Erythroblast (primary cell): ENCODE measurements around the gene ALDH16A1.

Source experiments
- GATA1 ChIP-seq: IDR thresholded peaks from 2 replicates; pipeline ENCODE4 v1.6.1; 2011; ENCODE audit warnings: low read depth, mild to moderate bottlenecking, control low read depth, low read length, moderate library complexity
- POLR2A ChIP-seq: IDR thresholded peaks from 2 replicates; pipeline ENCODE4 v1.6.1; 2011; ENCODE audit warnings: mild to moderate bottlenecking, low read length

DNA sequence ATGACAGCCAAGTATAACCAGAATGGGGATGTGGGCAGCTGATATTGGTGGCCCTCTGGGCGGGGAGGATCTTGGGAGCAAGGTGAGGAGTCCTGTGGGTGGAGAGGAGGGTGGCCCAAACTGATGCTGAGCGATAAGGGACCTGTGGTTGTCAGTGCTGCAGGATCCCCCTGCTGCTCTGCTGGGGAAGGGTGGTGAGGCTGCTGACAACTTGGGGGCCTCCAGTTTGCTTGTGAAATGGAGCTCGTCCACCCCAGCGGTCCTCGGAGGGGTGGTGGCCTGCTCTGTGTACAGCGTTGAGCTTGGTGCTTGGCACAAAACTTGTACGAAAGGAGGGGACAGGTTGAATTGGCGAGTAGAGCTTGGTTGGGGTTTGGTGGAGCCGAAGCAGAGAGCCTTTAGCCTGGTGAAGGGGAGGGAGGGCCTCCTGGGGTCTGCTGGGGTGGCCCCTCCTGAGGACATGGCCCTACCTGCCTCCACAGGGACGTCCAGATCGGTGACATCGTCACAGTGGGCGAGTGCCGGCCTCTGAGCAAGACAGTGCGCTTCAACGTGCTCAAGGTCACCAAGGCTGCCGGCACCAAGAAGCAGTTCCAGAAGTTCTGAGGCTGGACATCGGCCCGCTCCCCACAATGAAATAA is 46.1 kb downstream of the ALDH16A1 start:
- peak; percentile 46 for TF ChIP-seq POLR2A
- no peak for TF ChIP-seq GATA1
